GM12801 (cell line): ENCODE results near the gene PTPN3.

Experiments
- CTCF ChIP-seq: IDR thresholded peaks from one replicate; pipeline ENCODE4 v1.5.1; 2011; ENCODE audit warnings: control low read depth; ENCODE audit not compliant: insufficient read length; ENCODE audit errors: extremely low read depth

PTPN3 gene

GRCh38 chr9:109454601-109455155, 43.4 kb downstream of the PTPN3 start:
- no peak for TF ChIP-seq CTCF

GRCh38 chr9:109454041-109454440, 44.1 kb downstream of the PTPN3 start:
- no peak for TF ChIP-seq CTCF

GRCh38 chr9:109453210-109453842, 44.8 kb downstream of the PTPN3 start:
- TF ChIP-seq CTCF, result no peak

GRCh38 chr9:109452761-109453160, 45.3 kb downstream of the PTPN3 start:
- no peak for TF ChIP-seq CTCF

DNA sequence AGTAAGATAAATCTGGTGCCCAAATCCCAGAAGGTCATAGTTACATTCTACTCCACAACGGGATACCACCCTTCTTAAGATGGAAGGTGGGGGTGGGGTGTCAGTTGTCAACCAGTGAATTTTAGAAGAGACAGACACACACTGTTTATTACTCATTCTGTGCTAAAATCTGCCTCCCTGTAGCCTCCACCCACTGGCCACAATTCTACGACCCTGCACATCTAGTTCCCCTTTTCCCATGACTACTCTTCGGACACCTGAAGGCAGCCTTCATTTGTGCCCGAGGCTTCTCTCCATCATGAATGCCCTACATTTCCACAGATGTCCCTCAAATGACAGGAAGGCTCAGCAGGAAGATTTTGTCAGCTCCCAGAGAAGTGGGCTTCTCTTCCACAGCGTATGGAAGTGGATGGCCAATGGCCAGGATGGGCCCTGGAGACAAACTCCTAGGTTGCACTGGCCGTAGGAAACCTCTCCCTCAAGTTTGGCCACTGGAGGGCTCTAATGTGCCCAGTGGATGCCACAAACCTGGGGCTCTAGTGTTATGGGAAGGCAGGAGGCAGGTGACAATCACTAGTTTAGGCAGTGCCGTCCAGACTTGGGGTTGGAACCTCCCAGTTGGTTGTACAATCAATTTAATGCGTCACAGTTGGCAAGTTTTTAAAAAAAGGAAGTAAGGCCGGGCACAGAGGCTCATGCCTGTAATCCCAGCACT, 46.6 kb downstream of the PTPN3 start:
- no peak for TF ChIP-seq CTCF

- TF ChIP-seq CTCF, result no peak
Measured at GRCh38 chr9:109450346-109450745, 47.8 kb downstream of the PTPN3 start.

DNA sequence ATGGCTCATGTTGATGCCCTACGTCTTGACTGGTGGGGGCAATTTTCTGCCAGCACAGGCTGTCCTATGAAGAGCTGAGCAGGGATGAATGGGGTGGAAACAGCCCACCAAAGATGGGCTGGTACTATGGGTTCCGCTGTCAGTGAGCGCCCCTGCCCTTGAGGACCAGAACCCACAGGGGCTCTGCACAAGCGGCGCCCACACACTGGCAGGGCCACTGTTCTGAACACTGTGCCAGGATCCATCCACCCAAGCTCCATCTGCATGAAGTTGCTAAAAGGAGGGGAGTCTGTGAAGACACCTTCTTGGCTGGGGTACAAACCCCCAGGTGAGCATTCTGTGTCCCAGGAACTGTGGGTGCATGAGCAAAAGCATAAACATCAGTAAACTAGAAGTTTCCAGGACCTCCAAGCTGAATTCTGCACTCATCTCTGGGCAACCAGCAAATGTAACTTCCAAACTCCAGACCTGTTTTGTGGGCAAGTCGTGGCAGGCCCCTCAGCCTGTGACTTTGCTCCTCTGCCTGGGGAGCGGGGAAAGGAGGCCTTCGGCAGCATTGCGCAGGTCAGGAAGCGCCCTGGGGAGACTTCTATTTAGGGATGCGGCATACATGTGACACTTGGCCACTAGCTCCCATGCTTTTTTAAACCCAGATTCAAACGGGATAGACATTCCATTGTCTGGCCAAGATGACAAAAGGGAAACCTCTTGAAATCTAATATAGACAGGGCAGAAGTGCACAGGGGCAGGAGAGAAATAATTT, 48.9 kb downstream of the PTPN3 start:
- TF ChIP-seq CTCF, result no peak
